NCI-H146 treated with DMSO at 0.1 percent for 48 hours (cell line): ENCODE results near the gene GLRX.
A peak's percentile ranks its signal among the peaks of the same experiment; 100 is the strongest.
"Not testable (repeated sequence)": the region's sequence is repeated elsewhere in the genome, so short reads cannot be mapped to it uniquely, and the experiment has no call there.

Source experiments
- DNase-seq: peaks from one replicate; lab custom pipeline; 2025; ENCODE audit not compliant: unreplicated experiment; lab: John Stamatoyannopoulos, UW

GLRX gene

GRCh38 chr5:95822542-95823181 is at the start of gene GLRX:
Gene GLRX (minus strand): TSS chr5:95822726. CDS start chr5:95822662, 64 bp downstream.
- DNase-seq = peak; percentile 29

DNA sequence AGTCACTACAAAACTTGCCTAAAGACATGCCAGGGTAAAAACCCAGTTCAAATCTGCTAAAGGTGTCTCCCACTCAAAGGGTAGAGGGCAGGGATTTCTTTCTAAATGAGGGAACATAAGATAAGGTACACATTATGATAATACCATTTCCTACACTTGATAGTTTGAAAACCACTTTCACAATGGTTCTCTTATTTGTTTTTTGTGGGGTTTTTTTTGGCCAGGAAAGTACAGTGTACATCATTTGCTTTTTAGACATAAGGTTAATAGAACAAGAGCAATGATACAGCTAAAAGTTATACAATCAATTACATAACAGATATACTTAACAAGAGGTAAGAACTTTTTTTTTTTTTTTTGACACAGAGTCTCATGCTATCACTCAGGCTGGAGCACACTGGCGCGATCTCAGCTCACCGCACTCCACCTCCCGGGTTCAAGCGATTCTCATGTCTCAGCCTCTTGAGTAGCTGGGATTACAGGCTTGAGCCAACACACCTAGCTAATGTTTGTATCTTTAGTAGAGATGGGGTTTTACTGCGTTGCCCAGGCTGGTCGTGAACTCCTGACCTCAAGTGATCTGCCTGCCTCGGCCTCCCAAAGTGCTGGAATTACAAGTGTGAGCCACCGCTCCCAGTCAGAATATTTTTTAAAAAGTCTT is 48.8 kb upstream of the GLRX start:
- no peak for DNase-seq

DNA sequence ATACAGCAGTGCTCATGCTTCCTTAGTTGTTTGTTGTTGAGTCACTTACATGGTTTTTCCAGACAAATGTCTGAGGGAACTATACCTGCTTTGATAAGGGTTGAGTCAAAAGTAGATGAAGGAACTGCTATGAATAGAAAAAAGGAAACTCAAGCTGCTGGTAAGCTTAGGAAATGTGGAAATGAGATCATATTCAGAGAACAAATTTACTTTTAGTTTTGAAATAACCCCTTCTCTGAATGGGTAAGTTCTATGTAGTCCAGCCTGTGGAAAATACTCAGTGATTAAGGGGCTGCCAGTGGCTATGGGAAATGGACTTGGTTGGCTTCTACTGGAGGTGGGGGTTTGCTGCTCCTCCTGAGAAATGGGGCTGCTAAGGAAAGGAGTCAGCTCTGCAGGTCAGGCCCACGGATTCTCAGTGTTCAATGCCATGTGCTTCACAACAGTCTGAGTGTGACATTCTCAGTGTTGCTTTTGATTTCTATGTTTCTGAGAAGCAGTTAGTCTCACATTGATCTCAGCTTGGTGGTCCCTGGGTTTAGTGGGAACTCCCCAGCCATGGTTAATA is 47.7 kb upstream of the GLRX start:
- no peak for DNase-seq

DNA sequence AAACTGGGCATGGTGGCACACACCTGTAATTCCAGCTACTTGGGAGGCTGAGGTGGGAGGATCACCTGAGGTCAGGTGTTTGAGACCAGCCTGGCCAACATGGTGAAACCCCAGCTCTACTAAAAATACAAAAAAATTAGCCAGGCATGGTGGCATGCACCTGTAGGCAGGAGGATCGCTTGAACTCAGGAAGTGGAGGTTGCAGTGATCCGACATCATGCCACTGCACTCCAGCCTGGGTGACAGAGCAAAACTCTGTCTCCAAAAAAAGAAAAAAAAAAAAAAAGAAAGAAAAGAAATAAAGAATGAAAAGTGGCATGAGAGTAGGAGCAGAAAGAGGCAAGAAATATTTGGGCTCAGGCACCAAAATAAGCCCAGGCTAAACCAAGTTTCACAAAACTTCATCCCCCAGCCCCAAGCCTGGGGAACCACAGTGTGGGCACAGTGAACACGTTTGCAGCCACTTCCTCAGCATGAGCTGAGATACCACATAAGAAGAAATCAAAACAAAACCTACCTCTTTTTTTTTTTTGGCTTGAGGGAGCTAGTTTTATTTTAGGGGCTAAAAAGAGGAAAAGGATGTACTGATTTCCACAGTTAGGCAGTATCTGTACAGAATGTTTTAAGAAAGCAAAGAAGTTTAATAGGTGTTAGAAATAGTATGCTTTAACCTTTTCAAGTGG is 46.8 kb upstream of the GLRX start:
- not testable (repeated sequence) for DNase-seq

DNA sequence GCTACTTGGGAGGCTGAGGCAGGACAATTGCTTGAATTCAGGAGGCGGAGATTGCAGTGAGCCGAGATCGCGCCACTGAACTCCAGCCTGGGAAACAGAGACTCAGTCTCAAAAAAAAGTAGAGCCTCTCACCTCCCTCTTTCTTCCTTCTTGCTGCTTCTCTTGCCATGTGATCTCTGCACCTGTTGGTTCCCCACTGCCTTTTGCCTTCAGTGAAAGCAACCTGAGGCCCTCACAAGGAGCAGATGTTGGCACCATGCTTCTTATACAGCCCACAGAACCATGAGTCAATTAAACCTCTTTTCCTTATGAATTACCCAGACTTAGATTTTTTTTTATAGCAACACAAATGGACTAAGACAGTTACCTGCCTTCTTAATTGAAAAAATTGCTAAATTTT is 45.6 kb upstream of the GLRX start:
- DNase-seq = no peak

GRCh38 chr5:95866435-95867040 is 44.0 kb upstream of the GLRX start:
- no peak for DNase-seq

DNA sequence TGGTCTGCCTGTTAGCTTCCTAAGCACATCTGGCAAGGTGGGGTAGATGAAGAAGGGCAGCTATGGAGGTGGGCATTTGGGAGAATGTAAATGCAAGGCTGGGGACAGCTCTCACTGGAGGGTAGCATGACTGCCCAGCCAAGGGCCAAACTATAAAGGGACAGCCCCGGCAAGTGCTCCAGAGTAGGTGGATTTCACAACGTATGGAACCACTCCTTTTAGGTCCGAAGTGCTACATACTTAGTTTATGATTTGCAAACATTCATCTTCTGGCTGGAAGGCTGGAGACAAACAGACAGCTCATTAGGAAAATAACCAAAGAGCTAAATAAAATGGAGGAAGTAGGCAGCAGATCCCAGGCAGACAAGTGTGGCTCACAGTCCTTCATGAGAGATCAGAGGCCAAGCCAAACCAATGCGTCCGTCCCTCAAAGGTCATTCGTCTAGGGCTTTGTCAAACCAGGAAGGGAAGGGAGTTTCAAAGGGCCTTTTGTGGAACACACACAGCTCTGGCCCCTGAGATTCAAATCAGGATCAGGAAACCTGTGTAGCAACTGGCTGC is 42.5 kb upstream of the GLRX start:
- no peak for DNase-seq

GRCh38 chr5:95864456-95864855 is 41.9 kb upstream of the GLRX start:
- DNase-seq = no peak

DNA sequence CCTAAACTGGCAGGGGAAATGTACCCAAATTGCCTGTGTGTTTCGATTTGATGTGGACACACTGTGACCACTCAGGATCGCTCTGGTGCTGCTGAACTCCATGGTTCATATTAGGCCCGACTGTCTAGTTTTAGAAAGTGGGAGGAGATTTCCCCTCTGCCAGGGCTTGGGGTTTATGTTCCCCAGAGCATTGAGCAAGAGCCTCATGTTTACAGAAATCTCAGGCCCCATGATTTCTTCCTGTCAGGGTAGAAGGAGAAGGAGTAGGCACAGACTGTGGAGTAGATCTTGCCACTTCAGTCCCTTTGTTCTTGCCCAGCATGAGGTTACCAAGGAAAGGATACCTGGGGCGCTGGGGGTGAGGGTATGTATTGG is 40.8 kb upstream of the GLRX start:
- no peak for DNase-seq

GRCh38 chr5:95862671-95863382 is 40.3 kb upstream of the GLRX start:
- no peak for DNase-seq

DNA sequence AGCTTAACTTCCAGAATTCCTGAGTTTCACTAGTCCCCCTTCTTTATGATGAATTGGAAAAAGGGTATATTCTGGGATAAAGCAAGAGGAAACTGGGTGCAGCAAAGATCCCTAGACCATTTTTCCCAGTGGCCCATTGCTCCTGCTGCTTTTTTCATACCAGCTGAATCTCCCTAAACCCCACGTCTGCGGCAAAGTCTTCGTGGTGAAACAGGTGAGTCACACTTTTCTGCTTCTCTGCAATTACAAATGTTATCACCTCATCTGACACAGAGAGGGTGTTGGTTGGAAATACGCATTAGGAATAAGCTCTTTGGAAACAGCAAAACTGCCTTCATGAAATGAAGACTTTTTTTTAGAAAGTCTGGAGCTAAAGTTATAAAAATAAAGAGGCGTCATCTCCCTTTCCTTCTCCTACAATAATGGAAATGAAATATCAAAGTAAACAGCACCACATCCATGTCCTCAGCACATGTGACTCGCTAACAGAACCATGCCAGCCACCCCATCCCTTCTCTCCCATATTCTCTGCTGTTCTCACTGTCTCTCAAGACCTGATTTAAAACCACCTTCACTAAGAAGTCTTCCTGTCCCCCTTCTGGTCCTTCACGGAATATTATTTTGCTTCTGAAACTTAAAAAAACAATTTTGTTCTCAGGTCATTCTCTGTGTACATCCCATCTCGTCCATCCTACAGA is 39.5 kb upstream of the GLRX start:
- DNase-seq = no peak

DNA sequence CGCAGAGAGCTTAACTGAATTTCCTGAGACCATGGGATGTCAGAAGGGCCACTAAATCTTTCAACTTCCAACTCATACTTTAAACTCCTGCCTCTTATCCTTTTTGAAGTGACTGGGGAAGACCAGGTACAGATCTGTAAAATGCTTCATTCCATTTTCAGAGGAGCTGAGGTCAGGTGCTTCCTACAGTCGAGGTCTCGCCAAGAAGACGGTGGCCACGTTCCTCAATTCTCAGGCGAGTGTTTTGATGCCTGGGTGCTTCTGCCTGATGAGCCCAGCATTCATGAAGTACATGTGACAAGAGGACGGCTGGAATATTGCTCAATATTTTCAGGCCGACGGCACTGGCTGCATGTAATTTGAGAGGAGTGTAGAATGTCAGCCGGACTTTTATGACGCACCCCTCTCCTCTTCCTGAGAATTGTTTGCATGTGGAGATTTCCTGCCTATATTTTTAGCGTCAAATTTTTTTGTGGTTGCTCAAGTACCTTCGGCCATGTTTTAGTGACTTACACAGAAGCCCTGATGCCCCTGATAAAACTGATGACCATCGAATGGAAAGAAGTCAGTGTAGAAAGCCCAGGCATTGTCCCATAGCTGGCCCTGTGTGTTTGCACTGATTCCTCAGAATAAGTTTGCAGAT is 38.8 kb upstream of the GLRX start:
- DNase-seq = no peak

- DNase-seq = peak; percentile 48
Observed at GRCh38 chr5:95859661-95860060, 37.1 kb upstream of the GLRX start.

- DNase-seq = peak; percentile 81
Observed at GRCh38 chr5:95858661-95859595, 36.4 kb upstream of the GLRX start.

DNA sequence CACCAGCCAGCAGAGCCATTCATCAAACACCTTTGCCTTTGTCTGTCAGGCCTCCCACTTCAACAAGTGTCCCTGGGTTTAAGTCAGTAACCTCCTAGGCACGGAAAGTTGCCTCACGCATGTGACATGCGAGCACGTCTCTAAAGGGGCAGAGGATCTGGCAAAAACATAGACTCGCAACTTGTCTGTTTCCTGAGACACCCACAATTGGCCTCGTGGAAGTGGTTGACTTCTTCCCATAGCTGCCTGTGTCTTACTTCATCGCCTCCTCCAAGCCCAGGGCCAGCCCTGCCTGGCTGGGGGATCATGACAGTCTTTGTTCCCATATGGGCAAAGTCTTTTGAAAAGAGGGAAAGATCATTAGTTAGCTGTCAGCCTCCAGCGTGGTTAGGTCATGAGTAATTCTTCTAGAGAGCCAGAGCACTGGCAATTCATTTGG is 35.5 kb upstream of the GLRX start:
- DNase-seq = no peak

GRCh38 chr5:95857185-95857945 is 34.8 kb upstream of the GLRX start:
- DNase-seq = no peak

DNA sequence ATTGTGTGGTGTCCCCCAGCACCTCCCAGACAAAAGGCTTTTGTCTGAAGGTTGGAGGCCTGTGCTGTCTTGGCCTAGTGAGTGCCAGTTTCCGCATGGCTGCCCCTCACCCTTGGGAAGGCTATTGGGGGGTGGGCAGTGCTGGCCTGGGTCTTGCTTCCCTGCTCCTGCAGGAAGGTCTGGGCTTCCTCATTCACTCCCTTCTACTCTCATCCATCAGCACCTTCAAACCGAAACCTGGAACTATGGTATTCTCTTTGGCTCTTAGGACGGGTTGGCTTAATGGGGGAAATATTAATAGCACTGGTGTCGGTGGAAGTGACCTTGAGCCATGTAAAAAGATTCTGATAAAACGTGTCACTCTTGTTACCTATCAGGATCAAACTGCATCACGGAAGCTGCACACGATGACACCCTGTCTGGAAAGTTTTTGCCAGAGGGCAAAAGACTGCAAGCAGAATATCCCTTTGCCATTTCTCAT is 34.0 kb upstream of the GLRX start:
- no peak for DNase-seq

DNA sequence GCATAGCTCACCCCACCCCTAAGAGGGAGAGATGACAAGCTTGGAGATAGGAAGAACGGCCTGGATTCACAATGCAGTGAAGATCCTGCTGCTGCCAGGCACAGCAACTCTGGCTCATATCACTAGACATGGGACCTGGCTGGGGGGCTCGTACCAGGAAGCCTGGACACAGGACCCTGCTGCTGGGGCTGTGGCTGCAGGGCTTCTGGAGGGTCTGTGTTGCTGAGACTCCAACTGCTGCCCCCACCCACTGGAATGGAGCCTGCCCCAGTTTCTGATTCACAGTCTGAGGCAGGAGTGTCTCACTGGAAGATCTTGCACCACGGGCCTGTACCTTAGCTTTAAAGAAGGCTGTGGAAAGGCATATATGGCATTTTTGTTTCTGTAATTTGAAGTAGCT is 31.0 kb upstream of the GLRX start:
- DNase-seq = no peak
